Trophoblast cell (in vitro differentiated cells and primary cell): ENCODE results near the gene RAP2A.

ENCODE experiments used
- DNase-seq, 2 donors: peaks; one replicate each; pipeline ENCODE4 v3.0.0-alpha.2; 2016
- H2AFZ ChIP-seq: 2 replicates; pipeline ENCODE4 v1.6.1; 2013; ENCODE audit warnings: low read length, moderate library complexity, mild to moderate bottlenecking; ENCODE audit not compliant: insufficient read depth, poor library complexity
- H2AK5ac ChIP-seq: 2 replicates; pipeline ENCODE4 v1.6.1; 2013; ENCODE audit warnings: mild to moderate bottlenecking, low read length
- H2BK120ac ChIP-seq: 2 replicates; pipeline ENCODE4 v1.6.1; 2013; ENCODE audit warnings: low read length, mild to moderate bottlenecking, moderate library complexity; ENCODE audit not compliant: insufficient read depth, poor library complexity
- H2BK12ac ChIP-seq: 2 replicates; pipeline ENCODE4 v1.6.1; 2013; ENCODE audit warnings: mild to moderate bottlenecking, low read length, moderate library complexity
- H2BK5ac ChIP-seq: 2 replicates; pipeline ENCODE4 v1.6.1; 2013; ENCODE audit warnings: low read length, low read depth, moderate library complexity, mild to moderate bottlenecking; ENCODE audit not compliant: poor library complexity
- H3K14ac ChIP-seq: 2 replicates; pipeline ENCODE4 v1.6.1; 2013; ENCODE audit warnings: mild to moderate bottlenecking, low read length
- H3K18ac ChIP-seq: 2 replicates; pipeline ENCODE4 v1.6.1; 2013; ENCODE audit warnings: mild to moderate bottlenecking, low read length
- H3K23ac ChIP-seq: 2 replicates; pipeline ENCODE4 v1.6.1; 2013; ENCODE audit warnings: low read length
- H3K27ac ChIP-seq: 2 replicates; pipeline ENCODE4 v1.5.1; 2013; ENCODE audit warnings: low read depth, mild to moderate bottlenecking, inconsistent platforms, low read length, moderate library complexity
- H3K27me3 ChIP-seq: 2 replicates; pipeline ENCODE4 v1.6.1; 2013; ENCODE audit warnings: inconsistent platforms, mild to moderate bottlenecking, low read length, moderate library complexity; ENCODE audit not compliant: insufficient read depth
- H3K36me3 ChIP-seq, 2 experiments: 1 replicate in 1 of 2; 2 replicates in 1 of 2; pipeline ENCODE4 v1.6.1; 2013; ENCODE audit warnings: low read length in 2 of 2, mild to moderate bottlenecking in 2 of 2, moderate library complexity in 1 of 2; ENCODE audit not compliant: insufficient read depth in 2 of 2, control insufficient read depth in 1 of 2
- H3K4ac ChIP-seq: 2 replicates; pipeline ENCODE4 v1.6.1; 2013; ENCODE audit warnings: low read depth, mild to moderate bottlenecking, low read length, moderate library complexity
- H3K4me1 ChIP-seq, 2 experiments: 1 replicate in 1 of 2; 2 replicates in 1 of 2; pipeline ENCODE4 v1.6.1; 2013; ENCODE audit warnings: low read length in 2 of 2, mild to moderate bottlenecking in 2 of 2, moderate library complexity in 1 of 2; ENCODE audit not compliant: insufficient read depth in 2 of 2, control insufficient read depth in 1 of 2
- H3K4me2 ChIP-seq: 2 replicates; pipeline ENCODE4 v1.6.1; 2013; ENCODE audit warnings: inconsistent platforms, mild to moderate bottlenecking, low read length, moderate library complexity
- H3K4me3 ChIP-seq: 2 replicates; pipeline ENCODE4 v1.5.1; 2013; ENCODE audit warnings: mild to moderate bottlenecking, low read depth, low read length, inconsistent platforms
- H3K79me1 ChIP-seq: one replicate; pipeline ENCODE4 v1.6.1; 2013; ENCODE audit warnings: low read length
- H3K79me2 ChIP-seq: 2 replicates; pipeline ENCODE4 v1.6.1; 2013; ENCODE audit warnings: low read length, mild to moderate bottlenecking; ENCODE audit not compliant: control insufficient read depth, insufficient read depth, poor library complexity
- H3K9ac ChIP-seq: 2 replicates; pipeline ENCODE4 v1.6.1; 2013; ENCODE audit warnings: mild to moderate bottlenecking, low read length
- H3K9me3 ChIP-seq: 2 replicates; pipeline ENCODE4 v1.6.1; 2013; ENCODE audit warnings: low read depth, mild to moderate bottlenecking, control low read depth, inconsistent platforms, low read length; ENCODE audit not compliant: insufficient read depth
- H4K12ac ChIP-seq: 2 replicates; pipeline ENCODE4 v1.6.1; 2013; ENCODE audit warnings: low read depth, mild to moderate bottlenecking, low read length, moderate library complexity
- H4K8ac ChIP-seq: 2 replicates; pipeline ENCODE4 v1.6.1; 2013; ENCODE audit warnings: low read depth, mild to moderate bottlenecking, low read length, moderate library complexity
- H4K91ac ChIP-seq: one replicate; pipeline ENCODE4 v1.6.1; 2013; ENCODE audit warnings: low read depth, mild to moderate bottlenecking, low read length, moderate library complexity
- WGBS: extraction: QIAGEN DNeasy Blood & Tissue Kit; methylation state at CpG from one replicate; pipeline ENCODE4 v1.1.7; 2013; ENCODE audit warnings: missing lambda C conversion rate; ENCODE audit not compliant: insufficient read length, insufficient coverage; ENCODE audit errors: extremely low coverage; 5-methylcytosine and 5-hydroxymethylcytosine counted together

Gene RAP2A

DNA sequence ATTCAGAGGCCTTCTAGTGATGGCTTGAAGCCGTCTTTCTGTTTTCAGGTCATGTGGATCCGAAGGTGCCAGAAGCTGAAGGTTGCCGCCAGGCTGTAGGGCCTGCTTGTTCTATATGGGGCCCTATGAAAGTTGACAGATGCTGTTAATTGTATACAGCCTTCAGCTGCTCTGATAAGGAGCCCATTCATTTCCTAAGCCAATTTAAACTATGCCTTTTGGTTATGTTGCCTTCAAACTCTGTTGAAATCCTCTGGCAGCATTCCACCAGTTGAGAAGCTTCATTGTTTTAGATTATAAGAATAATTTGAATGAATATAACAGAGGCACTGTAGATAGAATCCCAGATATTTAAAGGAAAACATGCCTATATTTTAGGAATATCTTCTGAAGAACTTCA, 34.4 kb downstream of the RAP2A start:
- Histone ChIP-seq H3K27ac (no peak overlapping the region), H4K91ac (no peak overlapping the region), H3K36me3 (peaks cover 4 to 7% of the 10 kb centered on the region in 2 experiments), H3K23ac (no peak overlapping the region), H3K18ac (no peak overlapping the region), H3K9ac (no peak overlapping the region), H3K4ac (no peak overlapping the region), H3K9me3 (no peaks in the 10 kb centered on the region), H2BK5ac (no peak overlapping the region), H2BK12ac (no peak overlapping the region), H3K14ac (no peak overlapping the region), H4K8ac (no peak overlapping the region), H3K4me1 (no peaks in the 10 kb centered on the region), H4K12ac (no peak overlapping the region), H2AFZ (no peak overlapping the region), H3K4me3 (no peak overlapping the region), H3K27me3 (no peaks in the 10 kb centered on the region), H3K4me2 (no peak overlapping the region), H3K79me2 (no peaks in the 10 kb centered on the region), H3K79me1 (no peaks in the 10 kb centered on the region), H2AK5ac (no peak overlapping the region), H2BK120ac (no peak overlapping the region)
- WGBS: no CpG with 5 or more reads among the region's 3 CpGs
- no peak for DNase-seq

DNA sequence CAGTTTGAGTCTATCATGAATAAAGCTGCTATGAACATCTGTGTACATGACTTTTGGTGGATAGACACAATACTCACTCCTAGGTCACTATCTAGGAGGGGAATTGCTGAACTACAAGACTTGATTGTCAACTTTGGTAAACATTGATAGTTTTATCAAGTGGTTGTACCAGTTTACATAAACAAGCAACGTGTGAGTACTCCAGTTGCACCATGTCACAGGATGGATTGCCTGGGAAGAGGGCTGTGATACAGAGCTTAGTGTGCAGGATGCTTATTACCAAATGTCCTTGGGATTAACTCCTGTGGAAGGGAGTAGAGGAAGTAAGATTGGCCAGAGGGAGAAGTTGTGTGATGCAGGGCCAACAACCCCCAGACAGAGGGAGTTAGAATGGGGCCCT, 37.7 kb downstream of the RAP2A start:
- no CpG with 5 or more reads among the region's 1 CpG for WGBS

DNA sequence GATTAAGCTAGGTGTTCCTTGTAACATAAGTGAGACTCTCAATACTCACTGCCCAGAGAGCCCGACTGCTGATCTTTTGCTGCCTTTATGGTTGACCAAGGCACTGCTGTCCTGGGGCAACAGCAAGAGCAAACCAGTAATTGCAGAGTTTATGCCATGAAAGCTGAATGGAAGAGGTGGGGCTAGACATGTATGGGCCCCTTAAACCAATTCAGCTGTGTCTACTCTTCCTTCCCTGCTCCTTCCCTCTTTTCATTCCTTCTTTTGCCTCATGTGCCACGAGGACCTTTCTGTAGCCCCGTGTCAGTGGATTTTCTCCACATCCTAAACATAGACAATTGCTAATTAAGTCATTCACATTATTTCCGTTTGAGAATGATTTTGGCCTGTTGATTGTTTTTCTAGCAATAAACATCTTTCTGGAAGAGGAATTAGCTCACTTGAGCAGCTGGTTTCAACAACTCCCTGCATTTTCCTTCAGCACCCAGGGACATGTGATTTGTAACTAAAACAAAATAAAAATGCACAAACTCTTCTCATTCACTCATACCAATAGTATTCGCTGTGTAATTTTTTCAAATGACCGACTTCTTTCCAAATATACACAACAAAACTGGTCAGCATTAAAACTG, 40.5 kb downstream of the RAP2A start:
- H3K14ac ChIP-seq: no peak overlapping the region
- H3K4ac ChIP-seq: no peak overlapping the region
- H3K9me3 ChIP-seq: no peaks in the 10 kb centered on the region

More for the DNA sequence above, 37.7 kb downstream of the RAP2A start:
- Histone ChIP-seq H3K79me1 (no peaks in the 10 kb centered on the region), H3K4me2 (no peak overlapping the region), H4K12ac (no peak overlapping the region), H3K4me3 (no peak overlapping the region), H3K14ac (no peak overlapping the region), H3K36me3 (peaks cover 2% of the 10 kb centered on the region in 2 experiments), H4K91ac (no peak overlapping the region), H3K4ac (no peak overlapping the region), H3K9ac (no peak overlapping the region), H3K79me2 (no peaks in the 10 kb centered on the region), H3K4me1 (peaks cover 0 to 2% of the 10 kb centered on the region in 2 experiments), H2AK5ac (no peak overlapping the region), H2BK5ac (no peak overlapping the region), H2AFZ (no peak overlapping the region), H4K8ac (no peak overlapping the region), H3K18ac (no peak overlapping the region), H3K27ac (no peak overlapping the region), H3K27me3 (no peaks in the 10 kb centered on the region), H2BK120ac (no peak overlapping the region), H3K9me3 (no peaks in the 10 kb centered on the region), H2BK12ac (no peak overlapping the region), H3K23ac (no peak overlapping the region)
- DNase-seq: no peak

DNA sequence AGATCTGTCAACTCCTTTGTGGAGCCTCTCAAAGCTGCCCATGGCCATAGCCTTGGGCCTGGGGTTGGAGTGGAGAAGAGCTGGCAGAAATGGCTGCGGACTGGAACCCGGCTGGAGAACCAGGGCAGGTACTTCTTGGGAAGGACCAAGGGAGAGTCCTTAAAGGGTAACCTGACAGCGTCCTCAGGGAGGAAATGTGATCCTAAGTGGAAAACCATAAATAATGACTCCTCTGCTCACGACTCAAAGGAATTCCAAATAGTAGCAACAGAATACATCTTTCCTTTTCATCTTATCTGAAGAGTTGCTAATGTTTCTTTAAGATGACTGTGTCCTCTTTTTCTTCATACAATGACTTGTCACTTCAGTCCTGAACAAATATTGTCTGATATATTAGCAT, 41.0 kb downstream of the RAP2A start:
- Histone ChIP-seq H2BK5ac (no peak overlapping the region), H3K4me3 (no peak overlapping the region), H3K36me3 (no peaks in the 10 kb centered on the region), H3K23ac (no peak overlapping the region), H2BK12ac (no peak overlapping the region), H4K91ac (no peak overlapping the region), H3K4me1 (peaks cover 2% of the 10 kb centered on the region in 2 experiments), H2AFZ (no peak overlapping the region), H3K79me1 (no peaks in the 10 kb centered on the region), H2AK5ac (no peak overlapping the region), H3K9me3 (no peaks in the 10 kb centered on the region), H3K4me2 (no peak overlapping the region), H4K12ac (no peak overlapping the region), H3K27me3 (no peaks in the 10 kb centered on the region), H3K9ac (no peak overlapping the region), H3K14ac (no peak overlapping the region), H3K79me2 (no peaks in the 10 kb centered on the region), H4K8ac (no peak overlapping the region), H2BK120ac (no peak overlapping the region), H3K4ac (no peak overlapping the region), H3K27ac (no peak overlapping the region), H3K18ac (no peak overlapping the region)
- WGBS: no CpG with 5 or more reads among the region's 4 CpGs
- DNase-seq: no peak

More for the DNA sequence above, 40.5 kb downstream of the RAP2A start:
- H3K9ac ChIP-seq: no peak overlapping the region
- no peak overlapping the region for H3K27ac ChIP-seq
- no peak overlapping the region for H2BK120ac ChIP-seq
- no peak overlapping the region for H3K23ac ChIP-seq
- H4K91ac ChIP-seq: no peak overlapping the region
- no peak overlapping the region for H3K4me2 ChIP-seq
- H3K18ac ChIP-seq: no peak overlapping the region
- H3K79me1 ChIP-seq: no peaks in the 10 kb centered on the region
- H4K8ac ChIP-seq: no peak overlapping the region
- no peaks in the 10 kb centered on the region for H3K27me3 ChIP-seq
- no peak overlapping the region for H3K4me3 ChIP-seq
- H2BK5ac ChIP-seq: no peak overlapping the region
- H3K4me1 ChIP-seq: peaks cover 0 to 2% of the 10 kb centered on the region in 2 experiments
- DNase-seq: no peak
- WGBS: no CpG with 5 or more reads among the region's 6 CpGs
- no peak overlapping the region for H2AFZ ChIP-seq
- H3K36me3 ChIP-seq: no peaks in the 10 kb centered on the region
- no peaks in the 10 kb centered on the region for H3K79me2 ChIP-seq
- no peak overlapping the region for H2AK5ac ChIP-seq
- no peak overlapping the region for H4K12ac ChIP-seq
- no peak overlapping the region for H2BK12ac ChIP-seq
